Measurements from ENCODE around the gene AFAP1.

The AFAP1 gene

GRCh38 chr4:7841071-7841470 is 98.6 kb downstream of the AFAP1 start:
- Mint-ChIP-seq H3K4me1 (peaks cover 20% of the 10 kb centered on the region), H3K36me3 (ENCODE audit: insufficient read depth) (peaks cover 26% of the 10 kb centered on the region), H3K4me3 (no peak overlapping the region), H3K27me3 (no peaks in the 10 kb centered on the region), H3K27ac (ENCODE audit: low read depth) (no peak overlapping the region), H3K9me3 (no peaks in the 10 kb centered on the region)
- ATAC-seq (replicated peaks; ENCODE audit: extremely low read depth, poor library complexity, severe bottlenecking) (no peak), DNase-seq (ENCODE audit: low spot score in 2 of 2) (no peak)

GRCh38 chr4:7839856-7840255 is 99.8 kb downstream of the AFAP1 start:
- Mint-ChIP-seq H3K9me3 (no peaks in the 10 kb centered on the region), H3K27ac (ENCODE audit: low read depth) (no peak overlapping the region), H3K27me3 (no peaks in the 10 kb centered on the region), H3K4me1 (peaks cover 14% of the 10 kb centered on the region), H3K4me3 (no peak overlapping the region), H3K36me3 (ENCODE audit: insufficient read depth) (peaks cover 27% of the 10 kb centered on the region)
- DNase-seq (ENCODE audit: low spot score in 2 of 2) (no peak), ATAC-seq (replicated peaks; ENCODE audit: extremely low read depth, poor library complexity, severe bottlenecking) (no peak)

GRCh38 chr4:7838136-7838782 is 101.4 kb downstream of the AFAP1 start:
- DNase-seq (ENCODE audit: low spot score in 2 of 2) (no peak), ATAC-seq (replicated peaks; ENCODE audit: extremely low read depth, poor library complexity, severe bottlenecking) (no peak)
- Mint-ChIP-seq H3K4me3 (no peak overlapping the region), H3K36me3 (ENCODE audit: insufficient read depth) (peaks cover 25% of the 10 kb centered on the region), H3K9me3 (no peaks in the 10 kb centered on the region), H3K27ac (ENCODE audit: low read depth) (peak overlapping the region; percentile 17), H3K4me1 (peaks cover 1% of the 10 kb centered on the region), H3K27me3 (no peaks in the 10 kb centered on the region)

GRCh38 chr4:7837597-7838135 is 102.0 kb downstream of the AFAP1 start:
- Mint-ChIP-seq H3K36me3 (ENCODE audit: insufficient read depth) (peaks cover 23% of the 10 kb centered on the region), H3K27me3 (no peaks in the 10 kb centered on the region)

GRCh38 chr4:7831858-7832730 is 107.6 kb downstream of the AFAP1 start:
- peaks cover 62% of the 10 kb centered on the region for H3K4me1 Mint-ChIP-seq
- peak overlapping the region; percentile 75 for H3K4me3 Mint-ChIP-seq
- no peaks in the 10 kb centered on the region for H3K9me3 Mint-ChIP-seq
- H3K36me3 Mint-ChIP-seq (ENCODE audit: insufficient read depth), result peaks cover 8% of the 10 kb centered on the region
- no peak for ATAC-seq (replicated peaks; ENCODE audit: extremely low read depth, poor library complexity, severe bottlenecking)
- H3K27ac Mint-ChIP-seq (ENCODE audit: low read depth), result peak overlapping the region; percentile 99
- DNase-seq (ENCODE audit: low spot score in 2 of 2), result no peak
- H3K27me3 Mint-ChIP-seq, result no peaks in the 10 kb centered on the region

More at GRCh38 chr4:7837597-7838135, 102.0 kb downstream of the AFAP1 start:
- Mint-ChIP-seq H3K9me3 (no peaks in the 10 kb centered on the region), H3K27ac (ENCODE audit: low read depth) (peak overlapping the region; percentile 17), H3K4me3 (no peak overlapping the region), H3K4me1 (peaks cover 7% of the 10 kb centered on the region)
- DNase-seq (ENCODE audit: low spot score in 2 of 2) (no peak), ATAC-seq (replicated peaks; ENCODE audit: extremely low read depth, poor library complexity, severe bottlenecking) (no peak)

- ATAC-seq (replicated peaks; ENCODE audit: extremely low read depth, poor library complexity, severe bottlenecking), result peak; percentile 65
- peak overlapping the region; percentile 99 for H3K27ac Mint-ChIP-seq (ENCODE audit: low read depth)
- H3K36me3 Mint-ChIP-seq (ENCODE audit: insufficient read depth), result peaks cover 13% of the 10 kb centered on the region
- H3K4me1 Mint-ChIP-seq, result peaks cover 69% of the 10 kb centered on the region
- H3K4me3 Mint-ChIP-seq, result peak overlapping the region; percentile 75
- DNase-seq (ENCODE audit: low spot score in 2 of 2), result peak in 1 of 2 donors; percentile 34
- H3K9me3 Mint-ChIP-seq, result no peaks in the 10 kb centered on the region
- H3K27me3 Mint-ChIP-seq, result no peaks in the 10 kb centered on the region
Measured at GRCh38 chr4:7831330-7831729, 108.3 kb downstream of the AFAP1 start.

- DNase-seq (ENCODE audit: low spot score in 2 of 2), result no peak
- Mint-ChIP-seq H3K27me3 (no peaks in the 10 kb centered on the region), H3K36me3 (ENCODE audit: insufficient read depth) (peaks cover 11% of the 10 kb centered on the region), H3K4me3 (peak overlapping the region; percentile 75), H3K4me1 (peaks cover 72% of the 10 kb centered on the region), H3K27ac (ENCODE audit: low read depth) (peak overlapping the region; percentile 99), H3K9me3 (no peaks in the 10 kb centered on the region)
- no peak for ATAC-seq (replicated peaks; ENCODE audit: extremely low read depth, poor library complexity, severe bottlenecking)
Measured at GRCh38 chr4:7830747-7831146, 108.9 kb downstream of the AFAP1 start.

GRCh38 chr4:7829652-7830580 is 109.7 kb downstream of the AFAP1 start:
- H3K9me3 Mint-ChIP-seq, result no peaks in the 10 kb centered on the region
- DNase-seq (ENCODE audit: low spot score in 2 of 2) (no peak), ATAC-seq (replicated peaks; ENCODE audit: extremely low read depth, poor library complexity, severe bottlenecking) (no peak)
- no peaks in the 10 kb centered on the region for H3K27me3 Mint-ChIP-seq
- H3K27ac Mint-ChIP-seq (ENCODE audit: low read depth), result peak overlapping the region; percentile 99
- peaks cover 72% of the 10 kb centered on the region for H3K4me1 Mint-ChIP-seq
- peak overlapping the region; percentile 34 for H3K4me3 Mint-ChIP-seq
- H3K36me3 Mint-ChIP-seq (ENCODE audit: insufficient read depth), result peaks cover 13% of the 10 kb centered on the region

- peak overlapping the region; percentile 99 for H3K27ac Mint-ChIP-seq (ENCODE audit: low read depth)
- H3K4me3 Mint-ChIP-seq, result peak overlapping the region; percentile 67
- peaks cover 13% of the 10 kb centered on the region for H3K36me3 Mint-ChIP-seq (ENCODE audit: insufficient read depth)
- ATAC-seq (replicated peaks; ENCODE audit: extremely low read depth, poor library complexity, severe bottlenecking) (peak; percentile 4), DNase-seq (ENCODE audit: low spot score in 2 of 2) (no peak)
- H3K4me1 Mint-ChIP-seq, result peaks cover 72% of the 10 kb centered on the region
- no peaks in the 10 kb centered on the region for H3K27me3 Mint-ChIP-seq
- H3K9me3 Mint-ChIP-seq, result no peaks in the 10 kb centered on the region
Measured at GRCh38 chr4:7828793-7829301, 110.8 kb downstream of the AFAP1 start.

- H3K4me1 Mint-ChIP-seq, result peaks cover 74% of the 10 kb centered on the region
- DNase-seq (ENCODE audit: low spot score in 2 of 2) (peak; percentile 31 to 76), ATAC-seq (replicated peaks; ENCODE audit: extremely low read depth, poor library complexity, severe bottlenecking) (peak; percentile 84)
- peak overlapping the region; percentile 99 for H3K27ac Mint-ChIP-seq (ENCODE audit: low read depth)
- no peaks in the 10 kb centered on the region for H3K27me3 Mint-ChIP-seq
- H3K36me3 Mint-ChIP-seq (ENCODE audit: insufficient read depth), result peaks cover 13% of the 10 kb centered on the region
- no peaks in the 10 kb centered on the region for H3K9me3 Mint-ChIP-seq
- peak overlapping the region; percentile 67 for H3K4me3 Mint-ChIP-seq
Measured at GRCh38 chr4:7828011-7828720, 111.5 kb downstream of the AFAP1 start.

GRCh38 chr4:7827566-7827965 is 112.1 kb downstream of the AFAP1 start:
- peak overlapping the region; percentile 67 for H3K4me3 Mint-ChIP-seq
- peaks cover 13% of the 10 kb centered on the region for H3K36me3 Mint-ChIP-seq (ENCODE audit: insufficient read depth)
- peaks cover 68% of the 10 kb centered on the region for H3K4me1 Mint-ChIP-seq
- H3K27me3 Mint-ChIP-seq, result no peaks in the 10 kb centered on the region
- DNase-seq (ENCODE audit: low spot score in 2 of 2) (no peak), ATAC-seq (replicated peaks; ENCODE audit: extremely low read depth, poor library complexity, severe bottlenecking) (no peak)
- peak overlapping the region; percentile 99 for H3K27ac Mint-ChIP-seq (ENCODE audit: low read depth)
- no peaks in the 10 kb centered on the region for H3K9me3 Mint-ChIP-seq

Measured in central memory CD8-positive, alpha-beta T cell (primary cell).